GM18519 (cell line): Measurements from ENCODE around the gene CXCR3.

Source experiments
- ATAC-seq: cut with Tn5 transposase; IDR thresholded peaks from one replicate; pipeline ENCODE4 v1.9.1; 2021; ENCODE audit warnings: mild to moderate bottlenecking, moderate library complexity; ENCODE audit not compliant: unreplicated experiment, low FRiP score

Gene CXCR3

DNA sequence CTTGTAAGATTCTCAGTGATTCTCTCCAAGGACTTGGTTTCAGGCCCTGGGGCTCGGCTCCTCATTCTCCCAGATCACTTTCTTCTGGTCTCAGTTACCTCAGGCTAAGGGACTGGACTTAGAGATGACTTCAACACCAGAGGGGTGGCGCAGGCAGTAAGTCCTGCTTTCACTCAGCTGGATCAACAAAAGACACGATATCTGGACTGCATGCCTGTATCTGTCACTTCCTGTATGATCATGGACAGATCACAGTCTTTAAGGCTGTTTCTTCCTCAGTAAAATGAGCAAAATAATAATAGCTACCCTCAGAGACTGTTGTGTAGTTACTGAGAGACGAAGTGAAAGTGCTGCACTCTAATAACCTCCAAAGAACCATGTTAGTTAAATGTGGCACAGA is 19.5 kb upstream of the CXCR3 start:
- no peak for ATAC-seq

DNA sequence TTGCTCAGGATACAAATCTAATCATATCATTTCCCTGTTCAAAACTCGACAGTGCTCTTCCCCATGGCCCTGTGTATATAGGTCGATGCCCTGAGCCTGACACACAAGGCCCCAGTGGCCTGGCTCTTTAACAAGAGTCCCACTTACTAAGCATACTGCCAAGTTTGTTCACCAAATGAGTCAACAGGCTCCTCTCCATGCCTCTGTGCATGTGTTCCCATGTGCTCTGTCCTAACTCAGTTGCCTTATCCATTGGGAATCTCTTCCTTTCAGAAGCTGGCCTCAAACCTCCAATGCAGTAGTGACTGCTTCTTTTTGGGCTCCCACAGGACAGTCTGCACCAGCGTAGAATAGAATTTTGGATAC is 18.9 kb upstream of the CXCR3 start:
- ATAC-seq, result no peak

DNA sequence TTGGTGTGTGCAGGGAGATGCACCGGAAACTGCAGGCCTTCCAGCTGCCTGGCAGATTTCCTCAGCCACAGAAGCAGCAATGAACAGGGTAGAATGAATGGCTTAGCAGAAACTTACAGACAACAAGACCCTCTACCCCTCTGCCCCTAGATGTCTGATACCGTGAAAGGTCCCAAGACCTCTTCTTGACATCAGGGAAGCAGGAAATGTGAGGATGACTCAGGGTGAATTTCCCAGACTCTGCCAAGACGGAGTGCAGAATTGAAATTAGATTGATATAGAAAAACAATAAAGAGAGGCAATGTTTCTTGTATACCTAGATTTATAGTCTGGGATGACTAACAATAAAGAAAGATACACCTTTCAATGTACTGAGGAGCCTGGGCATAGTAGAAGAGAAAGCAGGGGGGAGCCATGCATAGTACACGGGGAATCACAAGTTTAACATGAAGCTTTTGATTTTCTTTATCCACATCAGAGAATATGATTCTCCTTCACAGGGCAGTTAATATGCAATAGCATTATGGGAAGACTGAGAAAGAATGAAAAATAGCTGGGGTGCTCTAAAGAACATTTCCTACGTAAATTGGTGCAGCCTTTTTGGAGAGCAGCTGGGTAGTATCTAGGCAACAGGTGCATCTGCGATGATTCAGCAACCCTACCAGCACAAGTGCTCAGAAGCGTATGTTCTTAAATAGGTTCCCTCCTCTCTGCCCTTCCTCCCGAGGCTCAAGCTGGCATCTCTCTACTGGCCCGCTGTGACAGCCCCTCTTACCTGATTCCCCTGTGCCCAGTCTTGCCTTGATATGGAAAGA is 18.3 kb upstream of the CXCR3 start:
- no peak for ATAC-seq

DNA sequence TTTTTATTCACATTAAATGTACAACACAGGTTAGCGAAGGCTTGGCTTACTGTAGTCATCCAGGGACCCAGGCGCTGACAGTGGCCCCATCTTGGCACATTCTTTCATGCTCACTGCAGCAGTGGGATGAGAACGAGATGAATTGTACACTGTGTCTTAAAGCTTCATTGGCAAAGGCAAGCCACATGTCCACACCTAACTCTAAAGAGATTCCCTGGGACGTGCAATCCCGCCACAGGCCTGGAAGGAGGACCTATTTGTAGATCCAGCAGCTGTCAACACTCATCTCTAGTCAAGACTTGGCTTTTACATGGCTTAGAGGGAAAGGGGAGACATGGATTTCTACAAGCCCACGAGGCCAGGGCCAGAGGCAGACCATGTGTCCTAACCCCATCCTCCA is 16.1 kb upstream of the CXCR3 start:
- no peak for ATAC-seq

DNA sequence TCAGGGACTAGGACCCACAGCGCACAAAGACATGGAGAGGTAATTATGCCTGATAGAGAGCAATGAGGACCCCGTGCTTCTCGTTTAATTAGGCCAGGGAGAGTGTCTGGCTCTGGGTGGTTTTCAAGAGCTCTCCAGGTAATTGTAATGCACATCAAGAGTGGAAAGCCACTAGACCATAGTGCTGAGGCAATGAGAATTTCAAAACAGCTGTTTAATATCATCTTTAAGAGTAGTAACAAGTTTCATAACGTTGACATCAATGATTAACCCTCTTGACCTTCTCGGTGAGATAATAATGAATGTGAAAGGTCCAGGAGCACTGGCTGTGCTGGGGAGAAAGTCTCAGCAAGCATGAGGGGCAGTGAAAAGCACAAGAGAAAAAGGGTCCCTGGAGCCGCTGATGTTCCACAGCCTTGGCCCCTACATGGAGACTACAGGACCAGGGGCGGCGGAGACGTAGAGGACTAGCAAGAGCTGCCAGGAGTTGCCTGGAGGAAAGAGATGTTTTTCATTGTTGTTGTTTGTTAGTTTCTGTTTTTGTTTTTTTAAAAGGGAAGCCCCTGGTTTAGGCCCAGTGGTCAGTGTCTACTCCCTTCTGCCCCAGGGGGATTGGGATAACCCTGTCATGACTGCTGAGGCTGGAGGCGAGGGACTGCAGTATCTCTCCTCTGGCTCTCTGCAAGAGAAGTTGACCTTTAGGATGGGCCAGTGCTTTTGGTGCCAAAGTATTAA is 14.8 kb upstream of the CXCR3 start:
- ATAC-seq, result no peak

DNA sequence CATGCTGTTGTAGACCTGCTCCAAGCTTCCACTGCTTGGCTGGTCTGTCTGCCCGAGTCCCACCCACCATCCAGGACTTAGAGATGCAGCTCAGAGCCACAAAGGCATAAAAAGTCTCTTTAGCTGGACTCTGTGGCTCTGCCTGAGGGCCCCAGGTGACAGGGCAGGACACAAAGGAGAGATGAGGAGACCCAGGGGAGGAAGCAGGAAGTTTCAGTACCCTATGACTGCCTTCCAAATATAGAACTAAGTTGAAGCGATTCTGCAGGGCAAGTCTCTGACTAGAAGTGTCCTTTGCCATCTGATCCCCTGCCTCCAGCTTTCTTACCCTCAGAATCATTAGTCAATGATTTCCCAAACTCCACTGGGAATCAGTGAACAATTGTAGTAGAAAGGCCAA is 11.2 kb upstream of the CXCR3 start:
- ATAC-seq, result no peak

DNA sequence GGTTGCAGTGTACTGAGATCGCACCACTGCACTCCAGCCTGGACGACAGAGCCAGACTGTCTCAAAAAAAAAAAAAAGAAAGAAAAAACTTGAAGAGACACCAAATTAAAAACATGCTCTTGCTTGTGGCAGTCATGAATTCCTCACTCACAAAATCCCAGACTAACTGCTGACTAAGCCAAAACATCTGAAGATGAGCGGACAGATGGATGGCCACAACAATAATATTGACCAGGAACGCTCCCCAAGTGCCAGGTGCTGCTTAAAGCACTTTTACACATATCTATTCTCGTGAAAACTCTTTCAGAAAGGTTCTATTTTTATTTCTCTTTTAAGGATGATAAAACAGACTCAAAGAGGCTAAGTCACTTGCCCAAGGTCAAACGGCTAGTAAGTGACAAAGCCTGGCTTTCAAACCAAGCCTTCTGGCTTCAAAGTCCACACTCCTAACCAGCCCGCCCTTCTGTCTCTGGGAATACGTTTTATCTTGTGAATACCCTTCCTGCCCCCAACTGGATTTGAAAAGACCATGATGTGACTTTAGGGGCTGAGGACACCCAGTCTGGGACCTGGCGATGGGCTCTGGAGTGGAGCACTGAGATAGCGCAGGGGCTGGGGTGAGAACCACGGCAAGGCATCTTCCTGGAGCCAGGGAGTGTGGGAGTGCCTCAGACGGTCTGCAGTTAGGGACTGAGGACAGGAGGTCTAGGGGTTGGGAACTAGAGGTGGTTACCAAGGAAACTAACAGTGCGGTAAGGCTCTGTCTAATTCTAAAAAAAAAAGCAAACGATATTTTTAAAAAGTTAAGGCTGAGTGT is 9.5 kb upstream of the CXCR3 start:
- ATAC-seq, result no peak

DNA sequence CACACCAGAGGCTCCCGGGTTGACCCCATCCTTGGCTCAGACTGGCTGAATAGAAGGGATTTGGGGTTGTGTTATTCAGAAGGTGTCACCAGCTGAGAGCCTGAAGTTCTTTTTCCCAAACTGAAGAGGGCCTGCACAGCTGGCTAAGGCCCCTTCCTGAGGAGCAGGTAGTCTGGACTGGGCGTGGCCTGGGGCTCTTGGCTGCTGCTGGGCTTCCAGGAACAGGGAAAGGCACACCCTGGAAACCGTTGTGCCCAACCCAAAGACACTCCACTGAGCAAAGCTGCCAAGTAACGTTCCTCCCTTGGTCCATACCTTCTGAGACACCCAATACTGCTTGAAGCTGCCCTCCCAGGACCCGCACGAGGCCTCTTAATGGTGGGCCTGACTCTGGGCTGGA is 8.3 kb upstream of the CXCR3 start:
- no peak for ATAC-seq

DNA sequence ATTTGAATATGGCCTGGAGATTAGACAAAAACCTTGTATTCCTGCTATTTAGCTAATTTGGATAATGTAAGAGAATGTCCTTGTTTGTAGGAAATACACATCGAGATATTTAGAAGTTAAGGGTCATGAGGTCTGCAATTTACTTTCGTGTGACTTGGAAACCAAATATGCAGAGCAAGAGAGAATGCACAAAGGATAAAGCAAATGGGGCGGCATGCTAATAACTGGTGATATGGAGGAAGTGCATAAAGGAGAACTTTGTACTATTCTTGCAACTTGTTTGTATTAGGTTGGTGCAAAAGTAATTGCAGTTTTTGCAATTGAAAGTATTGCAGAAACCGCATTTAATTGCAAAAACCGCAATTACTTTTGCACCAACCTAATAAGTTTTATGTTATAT is 7.2 kb upstream of the CXCR3 start:
- no peak for ATAC-seq

DNA sequence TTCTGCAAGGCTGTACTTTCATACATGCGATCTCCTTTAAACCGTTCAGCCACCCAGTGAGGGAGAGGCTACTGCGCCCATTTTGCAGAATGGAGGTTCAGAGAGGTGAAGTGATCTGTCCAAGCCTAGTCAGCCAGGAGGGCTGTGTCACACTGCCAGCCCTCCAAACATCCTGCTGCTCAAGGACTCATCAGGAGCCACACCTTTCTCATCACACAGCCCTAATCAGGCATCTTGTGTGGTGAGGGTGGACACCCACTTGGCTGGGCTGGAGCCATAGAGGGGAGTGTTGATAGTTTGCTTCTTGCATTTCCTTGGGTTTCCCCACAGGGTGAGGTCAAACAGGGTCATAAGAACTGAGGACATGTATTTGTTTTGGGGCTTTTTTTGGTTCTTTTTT is 5.4 kb upstream of the CXCR3 start:
- no peak for ATAC-seq

DNA sequence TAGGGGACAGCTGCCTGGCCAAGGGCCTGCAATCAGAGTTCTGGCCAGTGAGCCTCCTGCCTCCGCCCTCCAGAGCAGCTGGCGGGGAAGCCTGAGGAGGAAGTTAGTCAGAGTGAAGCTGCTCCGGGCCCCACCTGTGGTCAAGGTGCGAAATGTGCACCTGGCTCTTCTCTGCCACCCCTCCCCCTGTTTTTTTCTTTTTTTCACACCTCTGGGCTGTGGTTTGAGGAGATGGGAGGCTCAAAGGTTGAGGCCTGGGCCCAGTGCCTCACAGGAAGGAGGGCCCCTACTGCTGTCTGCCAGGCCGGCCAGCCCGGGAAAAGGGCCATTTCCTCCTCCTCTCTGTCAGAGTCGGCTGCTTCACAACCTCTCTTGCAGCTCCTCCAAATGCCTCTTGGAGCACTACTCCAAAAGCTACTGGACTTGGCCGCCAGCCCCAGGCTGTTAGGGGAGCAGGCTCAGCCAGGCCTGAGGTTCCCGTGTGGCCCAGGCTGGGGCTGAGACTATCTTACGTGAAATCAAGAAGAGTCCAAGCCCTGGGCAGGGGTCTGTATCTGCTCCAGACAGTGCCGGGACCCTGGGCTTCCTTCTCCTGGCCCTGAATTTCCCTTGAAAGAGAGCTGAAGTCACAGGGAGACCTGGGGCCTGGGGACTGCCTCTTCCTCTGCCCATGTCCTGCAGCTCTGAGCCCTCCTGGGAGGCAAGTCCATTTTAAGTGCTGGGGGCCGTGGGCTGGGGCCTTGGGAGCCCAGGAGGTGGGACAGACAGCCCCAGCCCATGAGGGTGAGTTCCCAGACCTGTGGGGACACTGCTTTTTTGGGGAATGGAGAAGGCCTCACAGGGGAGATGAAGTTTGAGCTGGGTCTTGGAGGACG is 4.5 kb upstream of the CXCR3 start:
- no peak for ATAC-seq

DNA sequence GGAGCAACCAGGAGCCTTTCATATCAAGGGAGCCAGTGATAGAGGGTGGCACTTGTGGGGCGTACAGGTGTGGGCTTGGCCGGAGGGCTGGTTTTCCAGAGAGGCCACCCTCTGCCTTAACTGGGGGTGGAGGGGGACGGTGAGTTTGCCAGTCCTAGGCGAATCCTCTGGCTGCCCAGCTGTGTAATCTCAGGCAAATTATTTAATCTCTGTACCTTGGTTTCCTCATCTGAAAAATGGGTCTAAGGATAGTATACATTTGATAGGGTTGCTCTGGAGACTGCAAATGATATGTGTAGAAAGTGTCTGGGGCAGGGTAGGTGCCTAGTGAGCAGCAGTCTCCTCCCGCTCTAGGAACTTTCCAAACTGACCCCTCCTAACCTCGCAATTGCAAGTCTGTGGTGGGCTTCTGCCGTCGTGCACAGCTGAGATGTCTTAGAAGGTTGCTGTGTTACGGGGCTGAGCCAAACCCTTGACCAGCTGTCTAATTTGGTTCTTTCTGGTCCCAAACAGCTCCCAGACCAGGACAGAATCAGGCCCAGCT is 3.8 kb upstream of the CXCR3 start:
- ATAC-seq, result no peak

DNA sequence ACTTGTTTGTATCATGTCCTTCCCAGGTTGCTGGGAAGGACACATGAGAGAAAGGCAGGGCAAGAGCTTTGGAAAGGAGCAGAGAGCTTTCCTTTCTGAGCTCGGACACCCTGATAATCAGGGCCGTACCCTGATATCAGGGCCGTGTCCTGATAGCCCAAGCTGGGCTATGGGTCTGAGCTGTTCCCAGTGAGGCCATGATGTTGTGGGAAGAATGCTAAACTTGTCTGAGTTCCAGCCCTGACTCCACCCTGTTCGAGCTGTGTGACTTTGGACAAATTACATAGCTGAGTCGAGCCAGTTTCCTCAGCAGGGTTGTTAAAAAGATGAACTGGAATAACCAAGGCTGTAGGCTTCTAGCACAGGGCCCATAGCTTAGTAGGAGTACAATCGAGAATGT is 3.3 kb upstream of the CXCR3 start:
- ATAC-seq, result no peak

DNA sequence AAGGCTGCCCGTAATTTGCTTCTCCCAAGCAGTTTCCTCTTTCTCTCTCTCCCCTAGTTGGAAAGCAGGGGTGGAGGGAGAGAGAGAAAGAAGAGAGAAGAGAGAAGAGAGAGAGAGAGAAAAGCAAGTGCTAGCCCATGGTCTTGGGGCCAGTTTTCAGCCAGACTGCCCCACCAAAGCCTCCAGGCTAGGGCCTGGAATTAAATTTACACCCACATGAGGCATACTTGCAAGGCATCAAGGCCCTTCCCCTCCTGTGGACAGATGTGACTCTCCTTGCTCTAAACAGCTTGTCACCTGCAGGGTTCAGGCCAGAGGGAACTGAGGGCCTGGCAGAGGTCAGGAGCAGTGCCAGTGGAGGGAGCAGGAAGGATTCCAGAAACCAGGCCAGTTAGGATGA is 1.7 kb upstream of the CXCR3 start:
- ATAC-seq, result no peak

DNA sequence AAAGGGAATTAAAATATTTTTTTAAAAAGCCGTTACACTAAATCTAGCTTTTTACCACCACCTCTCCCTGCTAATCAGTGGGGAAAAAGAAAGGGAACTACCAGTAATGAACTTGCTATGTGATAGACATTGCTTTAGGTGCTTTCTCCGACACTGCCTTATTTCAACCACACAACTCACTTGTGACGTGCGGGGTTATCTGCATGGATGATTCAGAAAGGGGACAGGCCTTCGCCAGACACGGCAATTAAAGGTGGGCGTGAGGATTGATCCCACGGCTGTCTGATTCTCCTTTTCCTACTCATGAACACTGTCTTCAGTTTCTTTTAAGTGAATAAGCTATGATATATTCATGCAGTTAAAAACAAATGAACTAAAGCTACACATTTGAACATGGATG is 882 bp upstream of the CXCR3 start:
- no peak for ATAC-seq

DNA sequence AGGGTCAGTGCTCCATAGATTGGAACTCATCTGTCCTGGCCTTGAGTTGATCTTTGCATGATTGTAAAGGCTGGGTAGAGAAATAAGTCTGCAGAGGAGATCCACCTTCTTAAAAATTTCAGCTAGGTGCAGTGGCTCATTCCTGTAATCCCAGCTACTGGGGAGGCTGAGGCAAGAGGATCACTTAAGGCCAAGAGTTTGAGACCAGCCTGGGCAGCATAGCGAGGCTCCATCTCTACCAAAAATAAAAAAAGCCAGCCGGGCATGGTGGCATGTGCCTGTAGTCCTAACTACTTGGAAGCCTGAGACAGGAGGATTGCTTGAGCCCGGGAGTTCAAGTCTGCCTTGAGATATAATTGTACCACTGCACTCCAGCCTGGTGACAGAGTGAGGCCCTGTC is 476 bp upstream of the CXCR3 start:
- ATAC-seq, result no peak

DNA sequence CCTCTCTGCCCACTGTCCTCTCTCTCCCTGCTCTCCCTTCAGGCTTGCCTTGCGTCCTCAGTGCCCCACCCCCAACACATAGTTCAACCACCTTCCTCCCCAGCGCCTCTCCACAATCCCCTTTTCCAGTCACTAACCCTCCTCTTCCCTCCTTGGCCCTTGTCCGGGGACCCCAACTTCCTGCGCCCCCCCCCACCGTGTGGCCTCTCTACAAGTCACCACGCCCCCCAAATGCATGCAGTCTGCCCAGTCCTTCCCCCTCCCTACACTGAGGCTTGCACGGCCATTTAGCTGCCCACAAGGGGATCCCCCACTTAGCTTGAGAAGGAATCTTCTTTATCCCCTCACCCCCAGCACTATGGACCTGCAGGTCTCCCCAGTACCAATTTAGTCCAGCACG is 569 bp downstream of the CXCR3 start:
- no peak for ATAC-seq

DNA sequence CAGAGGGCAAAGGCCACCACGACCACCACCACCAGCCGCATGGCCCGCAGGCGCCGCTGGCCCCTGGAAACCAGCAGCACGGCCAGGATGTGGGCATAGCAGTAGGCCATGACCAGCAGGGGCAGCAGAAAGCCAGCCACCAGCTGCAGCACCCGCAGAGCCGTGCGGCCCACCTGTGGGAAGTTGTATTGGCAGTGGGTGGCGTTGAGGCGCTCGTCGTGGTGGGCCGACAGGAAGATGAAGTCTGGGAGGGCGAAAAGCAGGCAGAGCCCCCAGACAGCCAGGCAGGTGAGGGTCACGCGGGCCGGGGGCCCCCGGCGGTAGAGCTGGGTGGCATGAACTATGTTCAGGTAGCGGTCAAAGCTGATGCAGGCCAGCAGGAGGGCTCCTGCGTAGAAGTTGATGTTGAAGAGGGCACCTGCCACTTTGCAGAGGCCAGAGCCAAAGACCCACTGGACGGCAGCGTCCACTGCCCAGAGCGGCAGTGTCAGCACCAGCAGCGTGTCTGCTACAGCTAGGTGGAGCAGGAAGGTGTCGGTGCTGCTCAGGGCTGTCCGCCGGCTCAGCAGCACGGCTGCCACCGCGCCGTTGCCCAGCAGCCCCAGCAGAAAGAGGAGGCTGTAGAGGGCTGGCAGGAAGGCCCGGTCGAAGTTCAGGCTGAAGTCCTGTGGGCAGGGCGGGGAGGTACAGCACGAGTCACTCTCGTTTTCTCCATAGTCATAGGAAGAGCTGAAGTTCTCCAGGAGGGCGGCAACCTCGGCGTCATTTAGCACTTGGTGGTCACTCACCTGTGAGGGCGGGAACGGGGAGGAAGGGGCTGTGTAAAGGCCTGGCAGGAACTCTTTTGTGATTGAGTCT is 1.4 kb downstream of the CXCR3 start:
- ATAC-seq, result no peak

DNA sequence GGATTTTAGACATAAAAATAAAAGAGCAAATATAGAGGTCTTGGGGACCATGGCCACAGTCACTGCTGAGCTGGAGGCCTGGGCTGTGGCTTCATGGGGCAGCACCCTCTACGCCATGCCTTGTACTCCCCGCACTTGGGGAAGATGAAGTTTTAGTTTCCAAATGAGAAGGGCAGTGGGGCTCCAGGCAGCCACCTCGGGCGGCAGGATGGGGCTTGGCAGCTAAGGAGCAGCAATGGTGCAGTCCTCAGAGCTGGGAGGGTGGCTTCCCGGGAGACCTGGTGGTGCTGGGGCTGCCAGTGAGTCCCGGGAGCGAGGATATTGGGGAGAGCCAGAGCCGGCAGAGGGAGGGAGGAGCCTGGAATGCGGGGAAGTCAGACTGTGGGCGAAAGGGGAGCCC is 2.4 kb downstream of the CXCR3 start:
- ATAC-seq, result no peak
